K562 treated with DMSO at 1 percent for 12 hours (cell line): ENCODE measurements around the gene RTF1. TPM values are rescaled to one million over a fixed set of nuclear protein-coding genes. Genes with fewer than 3 reads are reported as not detected.

Experiments
- total RNA-seq: library from RNA; unstranded; fragments of 300-600 nt; gene quantifications from 2 replicates; pipeline ENCODE4 v1.2.3, GENCODE V29; 2022; ENCODE audit not compliant: insufficient read depth

Gene RTF1
- 18.4 and 32.6 TPM in 2 replicates for total RNA-seq

GRCh38 chr15:41416742-41417417 is at the start of gene RTF1:
Gene RTF1, plus strand, starts transcription at chr15:41417095. Its CDS starts 21 bp downstream, at chr15:41417116.

GRCh38 chr15:41493205-41493901 is 76.5 kb downstream of the RTF1 start, which contains the start of gene ITPKA:
Gene ITPKA, plus strand, starts transcription at chr15:41493874. Its CDS starts 54 bp downstream, at chr15:41493928.

GRCh38 chr15:41513506-41514227 is 96.8 kb downstream of the RTF1 start, which contains the start of gene LTK:
Gene LTK, minus strand, starts transcription at chr15:41513827. Its CDS starts 118 bp downstream, at chr15:41513709.

Other genes with a start within 250 kb of the RTF1 start
- not detected in 2 replicates for gene EXD1, start 186.3 kb upstream of the RTF1 start, total RNA-seq
- gene CHP1, start 185.8 kb upstream of the RTF1 start, total RNA-seq, result 33.2 and 77.7 TPM in 2 replicates
- gene OIP5, start 84.5 kb upstream of the RTF1 start, total RNA-seq, result 71.3 and 86.3 TPM in 2 replicates
- 63.4 and 166 TPM in 2 replicates for gene NUSAP1, start 84.2 kb upstream of the RTF1 start, total RNA-seq
- 17.9 and 26.6 TPM in 2 replicates for gene NDUFAF1, start 14.6 kb upstream of the RTF1 start, total RNA-seq
- 70.1 and 89.4 TPM in 2 replicates for gene ITPKA, start 76.8 kb downstream of the RTF1 start, total RNA-seq
- 10.8 and 16.6 TPM in 2 replicates for gene LTK, start 96.7 kb downstream of the RTF1 start, total RNA-seq
- 21.7 and 40.3 TPM in 2 replicates for gene RPAP1, start 127.2 kb downstream of the RTF1 start, total RNA-seq
- gene TYRO3, start 142.1 kb downstream of the RTF1 start, total RNA-seq, result 19.1 and 22.3 TPM in 2 replicates
- 1.5 and 16.1 TPM in 2 replicates for gene MGA, start 243.3 kb downstream of the RTF1 start, total RNA-seq